Left forelimb (tissue), 1 donor: ENCODE results near the gene CD4.
A peak's percentile ranks its signal among the peaks of the same experiment; 100 is the strongest.

Source experiments
- DNase-seq: peaks from one replicate; pipeline ENCODE4 v3.0.0-alpha.2; 2018; ENCODE audit warnings: low spot score

The CD4 gene

DNA sequence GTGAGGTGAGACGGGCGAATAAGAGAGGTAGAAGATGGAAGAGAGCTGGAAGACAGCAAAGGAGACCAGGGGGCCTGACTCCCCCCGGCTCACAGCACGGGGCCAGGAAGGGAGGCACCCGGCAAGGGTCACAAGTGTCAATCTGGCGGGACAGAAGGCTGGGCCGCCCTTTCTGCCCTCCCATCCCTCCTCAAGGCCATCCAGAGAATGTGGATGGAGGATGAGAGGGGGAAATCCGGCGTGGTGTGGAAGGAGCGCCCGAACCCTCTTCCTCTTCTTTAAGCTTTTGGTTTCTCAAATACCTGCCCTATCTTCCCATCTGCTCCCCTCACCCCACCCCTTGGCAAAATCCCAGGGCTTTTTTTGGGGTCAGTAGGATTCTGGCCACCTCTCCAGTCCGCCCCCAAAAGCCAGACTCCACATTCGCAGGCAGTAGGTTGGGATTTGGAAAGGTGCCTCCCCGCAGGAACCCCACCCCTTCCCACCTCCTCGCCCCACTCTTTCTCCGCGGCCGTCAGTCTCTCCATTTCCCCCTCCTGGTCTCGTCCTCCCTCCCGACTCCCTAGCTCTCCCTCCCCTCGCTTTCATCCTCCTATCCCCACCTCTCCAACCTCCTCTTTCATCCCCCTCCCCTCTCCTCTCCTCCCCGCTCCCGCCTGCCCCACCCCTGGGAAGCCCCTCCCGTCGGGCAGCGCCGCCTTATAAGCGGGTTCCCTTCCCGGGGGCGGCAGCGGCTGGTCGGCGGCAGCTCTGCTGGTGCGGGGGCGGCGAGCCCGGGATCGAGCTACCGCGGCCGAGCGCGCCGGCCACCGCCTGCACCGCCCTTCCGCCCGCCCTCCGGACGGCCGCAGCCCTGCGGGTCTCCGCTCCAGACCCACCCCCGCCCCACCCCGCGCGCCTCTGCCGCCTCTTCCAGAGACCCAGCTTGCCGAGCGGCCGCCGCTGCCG, 23.4 kb upstream of the CD4 start, which contains the start of gene PTMS:
Gene PTMS, plus strand, starts transcription at position 730 of the 948 bp plus-strand sequence. CDS start 343 bp downstream, outside the sequence.
- peak; percentile 93 for DNase-seq

DNA sequence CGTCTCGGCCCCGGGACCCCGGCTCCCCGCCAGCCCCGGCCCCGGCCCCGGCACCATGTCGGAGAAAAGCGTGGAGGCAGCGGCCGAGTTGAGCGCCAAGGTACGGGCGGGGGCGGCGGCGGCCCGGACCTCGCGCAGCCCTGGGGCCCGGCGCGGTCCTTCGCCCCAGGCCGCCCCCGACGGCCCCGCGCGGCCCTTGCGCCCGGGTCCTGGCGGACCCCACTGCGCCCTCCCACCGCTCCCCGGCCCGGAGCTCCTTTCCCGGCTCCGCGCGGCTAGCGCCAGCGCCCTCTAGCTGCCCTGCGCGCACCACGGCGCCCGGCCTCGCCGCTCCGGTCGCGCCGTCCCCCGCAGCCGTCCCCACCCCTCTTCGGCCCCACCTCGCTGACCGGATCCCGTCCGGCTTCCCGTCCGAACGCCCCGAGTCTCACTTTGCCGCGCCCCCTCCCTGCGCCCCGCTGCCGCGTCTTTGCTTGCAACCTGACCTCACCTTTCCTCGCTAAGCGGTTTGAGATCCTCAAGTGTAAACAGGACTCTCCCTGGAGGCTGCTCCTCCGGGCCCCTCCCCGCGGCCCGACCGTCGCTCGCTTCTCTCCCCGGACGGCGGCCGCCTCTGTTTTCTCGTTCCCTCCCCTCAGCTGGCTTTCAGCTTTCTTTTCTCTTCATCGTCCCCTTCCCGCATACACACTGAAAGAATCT, 22.5 kb upstream of the CD4 start:
- DNase-seq: peak; percentile 89

DNA sequence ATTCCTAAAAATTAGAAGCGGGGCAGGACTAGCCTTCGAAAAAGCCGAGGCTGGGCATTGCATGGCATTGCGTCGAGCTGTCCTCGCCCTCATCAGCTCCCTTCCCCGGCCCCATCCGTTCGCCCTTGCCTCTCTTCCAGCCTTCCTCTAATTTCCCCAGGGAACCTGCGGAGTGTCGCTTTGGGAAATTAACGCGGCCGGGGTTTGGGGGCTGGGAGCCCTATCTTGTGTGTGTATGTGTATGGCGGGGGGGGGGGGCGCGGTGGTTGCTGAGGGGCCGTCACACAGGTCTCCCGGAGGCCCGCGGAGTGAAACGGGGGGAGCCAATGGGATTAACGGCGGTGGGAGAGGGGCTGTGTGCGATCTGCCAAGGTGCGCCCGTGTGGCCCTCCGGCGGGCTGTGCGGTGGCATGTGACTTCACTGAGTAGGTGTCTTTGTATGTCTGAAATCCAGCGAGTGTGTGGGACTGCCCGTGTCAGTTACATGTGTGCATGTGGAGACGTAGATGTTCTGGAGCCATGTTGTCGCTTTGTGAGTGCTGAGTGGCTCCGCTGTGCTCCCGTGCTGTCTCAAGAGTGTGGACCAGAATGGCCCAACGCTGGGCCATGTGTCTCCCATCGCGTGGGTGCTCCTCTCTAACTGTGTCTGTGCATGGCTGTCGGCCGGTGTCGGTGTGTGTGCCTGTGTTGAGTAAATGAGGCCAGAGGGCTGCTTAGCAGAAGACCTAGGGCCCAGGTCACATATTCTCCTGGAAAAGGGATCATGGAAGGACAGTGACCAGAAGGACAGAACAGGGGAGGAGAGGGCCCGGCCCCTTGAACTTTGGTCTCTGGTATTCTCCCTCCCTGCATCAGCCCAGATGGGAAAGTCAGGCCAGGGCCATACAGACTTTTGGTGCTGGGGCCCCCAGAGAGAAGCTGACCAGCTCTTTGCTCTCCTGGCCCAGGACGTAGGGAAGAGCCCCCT, 21.7 kb upstream of the CD4 start:
- DNase-seq: no peak

DNA sequence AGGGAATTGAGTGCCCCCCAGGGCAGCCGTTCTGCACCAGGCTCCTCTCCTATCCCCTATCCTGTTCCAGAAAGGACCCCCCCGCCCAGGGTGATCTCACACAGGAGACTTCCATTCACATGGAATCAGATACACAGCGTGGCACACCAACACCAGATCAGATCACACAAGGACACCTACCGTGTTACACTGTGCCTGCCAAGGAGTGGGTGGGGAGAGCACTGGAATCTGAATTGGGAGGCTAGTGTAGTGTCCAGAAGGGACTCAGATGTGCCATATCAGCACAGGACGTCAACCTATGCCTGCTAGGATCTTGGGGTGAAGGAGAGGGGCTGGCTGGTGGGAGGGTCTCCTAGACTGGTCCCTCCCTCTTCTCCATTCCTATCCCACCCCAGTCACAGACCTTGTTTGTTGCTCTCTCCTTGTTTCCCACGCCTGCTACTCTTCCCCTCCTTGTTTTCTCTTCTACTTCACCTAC, 20.9 kb upstream of the CD4 start:
- no peak for DNase-seq

DNA sequence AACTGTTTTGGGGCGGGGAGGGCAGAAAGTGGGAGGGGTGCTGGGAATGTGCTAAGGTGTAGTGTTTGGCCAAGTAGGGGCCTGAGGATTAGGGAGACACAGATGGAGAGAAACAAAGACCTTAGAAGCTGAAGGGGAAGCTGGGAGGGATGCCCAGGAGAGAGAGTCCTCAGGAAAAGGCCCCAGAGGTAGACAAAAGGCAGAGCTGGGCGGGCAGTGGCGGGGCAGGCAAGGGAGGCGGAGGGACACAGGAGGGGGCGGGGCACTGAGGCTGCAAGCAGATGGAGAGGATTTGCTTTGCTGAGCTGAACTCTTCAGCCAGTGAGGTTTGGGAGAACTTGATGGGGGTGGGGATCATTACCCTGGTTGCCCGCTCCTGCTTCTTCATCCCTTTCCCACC, 20.3 kb upstream of the CD4 start:
- DNase-seq: no peak

DNA sequence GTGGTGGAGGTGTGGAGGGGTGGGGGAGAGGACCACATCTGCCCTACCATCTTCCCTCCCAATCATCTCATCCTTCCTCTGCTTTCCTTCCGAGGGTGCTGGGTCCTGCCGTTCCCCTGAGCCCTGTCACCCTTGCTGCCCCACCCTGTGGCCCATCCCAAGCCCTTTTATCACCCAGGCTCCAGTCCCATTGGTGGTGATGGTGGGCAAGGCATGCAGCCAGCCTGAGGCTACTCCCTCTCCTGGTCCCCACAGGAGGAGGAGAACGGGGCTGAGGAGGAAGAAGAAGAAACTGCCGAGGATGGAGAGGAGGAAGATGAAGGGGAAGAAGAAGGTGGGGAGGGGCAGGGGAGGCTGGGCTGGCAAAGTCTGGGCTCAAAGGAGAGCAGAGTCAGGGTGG, 19.7 kb upstream of the CD4 start:
- DNase-seq: no peak

DNA sequence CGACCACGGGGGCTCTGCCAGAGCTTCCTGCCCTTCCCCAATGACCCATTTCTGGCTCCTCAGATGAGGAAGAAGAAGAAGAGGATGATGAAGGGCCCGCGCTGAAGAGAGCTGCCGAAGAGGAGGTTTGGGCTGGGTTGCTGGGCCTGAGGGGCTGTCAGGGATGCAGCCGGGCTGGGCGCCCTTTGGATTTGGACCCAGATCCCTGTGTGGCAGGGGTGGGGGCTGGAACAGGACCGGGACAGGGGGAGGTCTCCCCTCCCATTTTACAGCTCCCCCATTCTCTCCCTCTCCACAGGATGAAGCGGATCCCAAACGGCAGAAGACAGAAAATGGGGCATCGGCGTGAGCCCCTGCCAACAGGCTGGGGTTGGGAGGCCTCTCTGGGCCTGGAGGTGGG, 19.2 kb upstream of the CD4 start:
- DNase-seq: no peak

DNA sequence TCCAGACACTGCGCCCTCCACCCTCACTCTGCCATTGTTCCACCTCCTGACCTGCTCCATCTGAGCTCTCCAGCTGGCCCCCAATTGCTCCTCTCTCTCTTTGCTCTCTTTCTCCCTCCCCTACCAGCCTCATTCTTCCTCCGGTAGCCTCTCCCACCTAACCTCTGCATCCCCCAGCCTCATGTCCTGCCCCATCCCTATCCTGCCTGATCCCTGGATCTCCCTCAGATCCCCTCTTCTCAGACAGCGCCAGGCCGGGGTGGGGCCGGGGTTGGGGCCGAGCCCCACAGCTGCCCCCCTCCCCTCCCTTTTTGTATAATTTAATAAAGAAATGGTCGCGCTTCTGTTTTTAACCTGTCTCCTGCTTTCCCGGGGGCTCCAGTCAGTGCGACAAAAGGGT, 18.7 kb upstream of the CD4 start:
- no peak for DNase-seq

DNA sequence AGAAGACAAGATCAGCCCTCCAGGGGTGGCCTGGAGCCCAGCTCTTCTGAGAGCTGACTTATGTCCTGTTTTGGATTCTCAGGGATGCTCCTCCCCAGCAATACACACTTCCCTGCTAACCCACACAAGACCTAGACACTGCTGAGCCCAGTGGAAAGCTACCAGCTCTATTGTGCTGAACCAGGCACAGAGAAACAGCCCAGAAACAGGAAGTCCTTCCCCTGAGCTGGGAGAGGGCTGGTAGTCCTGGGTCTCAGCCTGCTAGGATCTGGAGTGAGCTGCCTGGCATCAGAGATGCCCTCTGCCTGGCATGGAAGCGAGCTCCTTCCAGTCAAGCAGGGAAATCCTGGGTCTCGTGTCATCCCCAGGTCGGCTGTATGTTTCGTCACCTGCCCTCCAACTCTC, 18.2 kb upstream of the CD4 start:
- no peak for DNase-seq

DNA sequence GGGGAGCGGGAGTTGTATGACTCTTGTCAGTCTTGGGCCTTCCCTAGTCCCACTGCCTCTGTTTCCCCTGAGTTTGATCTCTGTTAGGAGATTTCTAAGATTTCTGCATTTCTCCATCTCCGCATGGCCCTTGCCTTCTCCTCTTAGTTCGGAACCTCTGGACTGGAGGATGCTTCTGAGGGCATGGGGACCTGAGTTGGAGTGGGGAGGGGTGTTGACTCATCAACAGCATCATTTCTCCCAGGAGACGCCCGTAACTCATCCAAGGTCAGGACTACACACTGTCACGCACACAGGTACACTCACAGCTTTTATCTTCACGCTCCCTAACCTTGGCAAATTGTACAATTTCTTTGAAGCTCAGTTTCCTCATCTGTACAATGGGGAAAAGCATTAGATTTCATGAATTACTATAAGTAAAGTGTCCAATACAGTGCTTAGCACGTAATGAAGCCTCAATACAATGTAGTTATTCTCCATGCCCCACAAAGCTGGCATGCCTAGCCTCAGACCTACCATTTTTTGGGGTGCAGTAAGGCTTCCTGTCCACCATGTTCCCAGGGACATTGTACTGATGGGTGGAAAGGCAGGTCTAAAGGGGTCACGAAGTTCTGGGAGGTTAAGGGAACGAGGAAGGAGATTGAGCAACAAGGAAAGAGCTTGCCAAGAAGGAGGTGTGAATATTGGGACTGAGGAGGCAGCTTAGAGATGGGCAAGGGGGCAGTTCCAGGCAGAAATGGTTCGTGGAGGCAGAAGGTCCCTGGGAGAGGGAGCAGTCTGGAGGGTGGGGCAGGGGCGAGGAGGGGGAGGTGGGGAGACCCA, 17.6 kb upstream of the CD4 start:
- no peak for DNase-seq

DNA sequence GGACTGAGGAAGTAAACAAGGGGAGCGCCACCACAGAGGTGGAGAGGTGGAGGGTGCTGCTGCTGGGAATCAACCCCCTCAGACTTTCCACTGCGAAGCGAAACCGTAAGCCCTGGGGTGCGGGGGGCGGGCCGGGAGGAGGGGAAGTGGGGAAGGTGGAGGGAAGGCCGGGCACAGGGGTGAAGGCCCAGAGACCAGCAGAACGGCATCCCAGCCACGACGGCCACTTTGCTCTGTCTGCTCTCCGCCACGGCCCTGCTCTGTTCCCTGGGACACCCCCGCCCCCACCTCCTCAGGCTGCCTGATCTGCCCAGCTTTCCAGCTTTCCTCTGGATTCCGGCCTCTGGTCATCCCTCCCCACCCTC, 17.0 kb upstream of the CD4 start, which contains the start of gene LAG3:
Gene LAG3, plus strand, starts transcription at position 190 of the 365 bp plus-strand sequence. CDS start 333 bp downstream, outside the sequence.
- no peak for DNase-seq

DNA sequence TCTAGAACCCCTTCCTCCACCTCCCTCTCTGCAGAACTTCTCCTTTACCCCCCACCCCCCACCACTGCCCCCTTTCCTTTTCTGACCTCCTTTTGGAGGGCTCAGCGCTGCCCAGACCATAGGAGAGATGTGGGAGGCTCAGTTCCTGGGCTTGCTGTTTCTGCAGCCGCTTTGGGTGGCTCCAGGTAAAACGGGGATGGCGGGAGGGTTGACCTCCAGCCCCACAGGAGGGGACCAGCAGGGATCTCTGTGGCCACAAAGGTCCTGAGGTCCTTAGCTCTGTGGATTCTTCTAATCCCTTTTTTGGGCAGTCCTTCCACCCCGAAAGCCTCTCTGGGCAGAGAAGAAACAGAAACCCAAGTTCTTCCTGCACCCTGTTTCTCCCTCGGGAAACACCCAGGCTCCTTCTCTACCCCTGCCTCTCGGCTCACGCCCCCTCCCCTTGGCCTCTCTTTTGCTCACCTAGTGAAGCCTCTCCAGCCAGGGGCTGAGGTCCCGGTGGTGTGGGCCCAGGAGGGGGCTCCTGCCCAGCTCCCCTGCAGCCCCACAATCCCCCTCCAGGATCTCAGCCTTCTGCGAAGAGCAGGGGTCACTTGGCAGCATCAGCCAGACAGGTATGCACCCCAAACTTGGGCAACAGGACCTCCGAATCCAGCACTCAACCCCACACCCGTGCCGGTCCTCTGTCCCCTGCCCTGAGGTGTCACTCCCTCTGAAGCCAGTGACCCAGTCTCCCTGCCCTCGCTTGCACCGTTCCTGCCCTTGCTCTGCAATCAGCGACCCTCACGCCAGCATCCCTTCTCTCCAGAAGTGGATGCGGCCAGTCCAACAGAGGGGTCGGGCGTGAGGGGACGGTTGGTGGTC, 16.4 kb upstream of the CD4 start:
- no peak for DNase-seq

DNA sequence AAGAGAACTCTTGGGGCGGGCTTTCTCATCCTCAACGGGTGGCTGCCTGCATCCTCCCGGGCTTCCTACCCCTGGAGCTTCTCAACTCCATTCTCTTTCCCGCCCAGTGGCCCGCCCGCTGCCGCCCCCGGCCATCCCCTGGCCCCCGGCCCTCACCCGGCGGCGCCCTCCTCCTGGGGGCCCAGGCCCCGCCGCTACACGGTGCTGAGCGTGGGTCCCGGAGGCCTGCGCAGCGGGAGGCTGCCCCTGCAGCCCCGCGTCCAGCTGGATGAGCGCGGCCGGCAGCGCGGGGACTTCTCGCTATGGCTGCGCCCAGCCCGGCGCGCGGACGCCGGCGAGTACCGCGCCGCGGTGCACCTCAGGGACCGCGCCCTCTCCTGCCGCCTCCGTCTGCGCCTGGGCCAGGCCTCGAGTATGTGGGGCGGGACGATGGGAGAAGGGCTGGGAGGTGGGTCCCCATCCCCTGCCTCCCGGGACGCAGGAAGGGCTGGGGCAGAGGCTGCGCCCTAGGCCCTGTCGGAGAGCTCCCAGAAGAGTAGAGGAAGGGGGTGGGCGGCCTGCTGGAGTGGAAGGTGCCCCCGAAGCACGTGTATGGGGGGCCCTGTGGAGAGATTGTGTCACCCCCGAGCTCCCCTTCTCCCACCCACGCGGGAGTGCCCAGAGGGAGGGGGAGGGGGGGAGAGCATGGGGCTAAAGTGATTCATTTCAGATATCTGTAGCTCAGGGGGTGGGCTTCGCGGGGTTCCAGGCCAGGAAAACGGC, 15.6 kb upstream of the CD4 start:
- DNase-seq: no peak

DNA sequence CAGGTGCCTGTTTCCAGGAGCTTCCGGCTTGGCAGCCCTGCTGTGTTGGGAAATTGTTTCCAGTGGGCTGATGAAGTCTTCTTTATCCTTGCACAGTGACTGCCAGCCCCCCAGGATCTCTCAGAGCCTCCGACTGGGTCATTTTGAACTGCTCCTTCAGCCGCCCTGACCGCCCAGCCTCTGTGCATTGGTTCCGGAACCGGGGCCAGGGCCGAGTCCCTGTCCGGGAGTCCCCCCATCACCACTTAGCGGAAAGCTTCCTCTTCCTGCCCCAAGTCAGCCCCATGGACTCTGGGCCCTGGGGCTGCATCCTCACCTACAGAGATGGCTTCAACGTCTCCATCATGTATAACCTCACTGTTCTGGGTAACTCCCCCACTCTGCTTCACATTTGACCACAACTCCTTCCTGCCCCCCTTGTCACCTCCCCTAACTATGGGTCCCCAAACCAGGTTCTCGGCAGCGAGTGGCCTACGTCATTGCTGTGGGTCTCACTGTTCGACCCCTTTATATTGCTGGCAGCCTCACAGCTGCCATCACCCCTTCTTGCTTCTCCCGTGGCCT, 14.7 kb upstream of the CD4 start:
- no peak for DNase-seq

DNA sequence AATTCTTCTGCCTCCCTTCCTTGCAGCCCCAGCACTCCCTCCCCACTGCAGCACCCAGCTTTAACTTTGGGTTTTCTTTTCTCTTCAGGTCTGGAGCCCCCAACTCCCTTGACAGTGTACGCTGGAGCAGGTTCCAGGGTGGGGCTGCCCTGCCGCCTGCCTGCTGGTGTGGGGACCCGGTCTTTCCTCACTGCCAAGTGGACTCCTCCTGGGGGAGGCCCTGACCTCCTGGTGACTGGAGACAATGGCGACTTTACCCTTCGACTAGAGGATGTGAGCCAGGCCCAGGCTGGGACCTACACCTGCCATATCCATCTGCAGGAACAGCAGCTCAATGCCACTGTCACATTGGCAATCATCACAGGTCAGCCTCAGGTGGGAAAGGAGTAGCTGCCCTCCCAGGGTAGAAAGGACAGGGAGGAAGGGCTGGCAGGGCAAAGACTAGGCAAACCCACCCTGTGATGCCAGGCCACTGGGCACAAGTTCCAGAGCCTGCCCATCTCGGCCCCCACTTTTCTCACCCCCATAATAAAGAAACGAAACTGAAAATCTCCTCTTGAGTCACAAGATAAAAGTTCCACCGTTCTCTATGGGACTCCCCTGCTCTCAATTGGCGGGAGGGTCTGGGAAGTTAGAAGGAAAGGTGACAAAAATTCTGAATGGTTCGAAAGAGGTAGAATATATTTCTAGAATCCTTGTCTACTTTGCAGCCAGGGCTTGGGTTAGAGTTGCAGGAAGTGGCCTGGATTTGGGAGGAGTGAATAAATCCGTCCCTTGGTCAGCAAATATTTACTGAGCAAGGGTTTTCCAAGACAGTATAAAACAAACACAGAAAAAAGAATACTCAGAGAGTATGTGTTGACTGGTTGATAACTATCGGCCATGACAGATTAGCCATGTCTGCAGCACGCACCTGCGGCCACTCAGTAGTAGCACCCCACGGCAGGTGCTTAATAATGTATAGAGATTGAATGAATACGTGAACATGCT, 13.8 kb upstream of the CD4 start:
- DNase-seq: no peak

DNA sequence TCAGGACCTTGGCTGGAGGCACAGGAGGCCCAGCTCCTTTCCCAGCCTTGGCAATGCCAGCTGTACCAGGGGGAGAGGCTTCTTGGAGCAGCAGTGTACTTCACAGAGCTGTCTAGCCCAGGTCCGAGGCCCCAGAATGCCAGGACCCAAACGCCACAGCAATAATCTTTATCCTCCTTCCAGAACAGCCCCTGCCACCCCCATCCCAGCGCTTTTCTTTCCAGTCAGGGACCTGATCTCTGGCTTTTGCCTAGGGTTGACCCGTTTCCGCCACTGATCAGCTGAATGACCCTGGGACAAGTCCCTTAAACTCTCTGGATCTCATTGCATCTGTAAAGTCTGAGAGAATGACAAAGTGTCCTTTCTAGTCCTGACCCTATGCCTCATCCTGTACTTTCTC, 11.9 kb upstream of the CD4 start:
- DNase-seq: no peak

DNA sequence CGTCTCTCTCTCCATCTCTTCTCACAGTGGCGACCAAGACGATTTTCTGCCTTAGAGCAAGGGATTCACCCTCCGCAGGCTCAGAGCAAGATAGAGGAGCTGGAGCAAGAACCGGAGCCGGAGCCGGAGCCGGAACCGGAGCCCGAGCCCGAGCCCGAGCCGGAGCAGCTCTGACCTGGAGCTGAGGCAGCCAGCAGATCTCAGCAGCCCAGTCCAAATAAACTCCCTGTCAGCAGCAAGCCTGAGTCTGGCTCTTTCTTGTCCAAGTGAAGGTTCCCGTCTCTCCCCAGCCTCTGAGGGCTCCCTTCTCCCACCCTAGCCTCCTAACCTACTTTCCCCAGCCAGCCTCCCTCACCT, 11.1 kb upstream of the CD4 start:
- DNase-seq: no peak
